HEK293 (cell line): ENCODE measurements around the gene CYB561D2.

ENCODE experiments used
- BCL11A ChIP-seq: fragments of 450-650 bp; formaldehyde crosslinking; IDR thresholded peaks from 2 replicates; pipeline ENCODE4 v1.5.1; 2016; ENCODE audit warnings: low read depth, missing biosample characterization, missing genetic modification characterization
- EGR2 ChIP-seq: fragments of 450-650 bp; formaldehyde crosslinking; IDR thresholded peaks from 2 replicates; pipeline ENCODE4 v1.5.1; 2016; ENCODE audit warnings: low read depth, missing biosample characterization, missing genetic modification characterization
- GFI1B ChIP-seq: fragments of 450-650 bp; formaldehyde crosslinking; IDR thresholded peaks from 2 replicates; pipeline ENCODE4 v1.5.1; 2016; ENCODE audit warnings: missing biosample characterization, missing genetic modification characterization
- GLI2 ChIP-seq: fragments of 450-650 bp; formaldehyde crosslinking; IDR thresholded peaks from 2 replicates; pipeline ENCODE4; 2017; ENCODE audit warnings: missing biosample characterization, missing genetic modification characterization, low read depth, borderline replicate concordance
- HIC1 ChIP-seq: fragments of 450-650 bp; formaldehyde crosslinking; IDR thresholded peaks from 2 replicates; pipeline ENCODE4 v1.5.1; 2016; ENCODE audit warnings: missing biosample characterization, missing genetic modification characterization
- KLF9 ChIP-seq: fragments of 450-650 bp; formaldehyde crosslinking; IDR thresholded peaks from 2 replicates; pipeline ENCODE4 v1.5.1; 2016; ENCODE audit warnings: missing biosample characterization, missing genetic modification characterization, low read depth
- PBX3 ChIP-seq: sonication (generic); formaldehyde crosslinking; IDR thresholded peaks from 2 replicates; pipeline ENCODE4 v1.8.1; 2022; ENCODE audit warnings: mild to moderate bottlenecking, moderate library complexity, missing genetic modification reagents
- PRDM2 ChIP-seq: fragments of 450-650 bp; formaldehyde crosslinking; IDR thresholded peaks from 2 replicates; pipeline ENCODE4 v1.5.1; 2016; ENCODE audit warnings: missing biosample characterization, missing genetic modification characterization, borderline replicate concordance
- ZBTB49 ChIP-seq: fragments of 450-650 bp; formaldehyde crosslinking; IDR thresholded peaks from 2 replicates; pipeline ENCODE4 v1.5.1; 2016; ENCODE audit warnings: missing biosample characterization, missing genetic modification characterization, low read depth
- ZNF132 ChIP-seq: fragments of 450-650 bp; formaldehyde crosslinking; IDR thresholded peaks from 2 replicates; pipeline ENCODE4 v1.5.1; 2017; ENCODE audit warnings: missing biosample characterization, missing genetic modification characterization, borderline replicate concordance
- ZNF155 ChIP-seq: fragments of 450-650 bp; formaldehyde crosslinking; IDR thresholded peaks from 2 replicates; pipeline ENCODE4 v1.5.1; 2016; ENCODE audit warnings: missing biosample characterization, missing genetic modification characterization
- ZNF157 ChIP-seq: fragments of 450-650 bp; formaldehyde crosslinking; IDR thresholded peaks from 2 replicates; pipeline ENCODE4 v1.5.1; 2016; ENCODE audit warnings: missing biosample characterization, missing genetic modification characterization
- ZNF19 ChIP-seq: fragments of 450-650 bp; formaldehyde crosslinking; IDR thresholded peaks from 2 replicates; pipeline ENCODE4; 2016; ENCODE audit warnings: missing biosample characterization, missing genetic modification characterization, low read depth
- ZNF23 ChIP-seq: fragments of 450-650 bp; formaldehyde crosslinking; IDR thresholded peaks from 2 replicates; pipeline ENCODE4 v1.5.1; 2016; ENCODE audit warnings: missing biosample characterization, missing genetic modification characterization, borderline replicate concordance
- ZNF280D ChIP-seq: fragments of 450-650 bp; formaldehyde crosslinking; IDR thresholded peaks from 2 replicates; pipeline ENCODE4 v1.5.1; 2016; ENCODE audit warnings: missing biosample characterization, missing genetic modification characterization
- ZNF302 ChIP-seq: fragments of 450-650 bp; formaldehyde crosslinking; IDR thresholded peaks from 2 replicates; pipeline ENCODE4 v1.5.1; 2016; ENCODE audit warnings: missing biosample characterization, missing genetic modification characterization, low read depth
- ZNF324 ChIP-seq: fragments of 450-650 bp; formaldehyde crosslinking; IDR thresholded peaks from 2 replicates; pipeline ENCODE4 v1.5.1; 2016; ENCODE audit warnings: missing biosample characterization, missing genetic modification characterization
- ZNF335 ChIP-seq: fragments of 450-650 bp; formaldehyde crosslinking; conservative IDR thresholded peaks from 2 replicates; pipeline ENCODE4 v1.5.1; 2016; ENCODE audit warnings: missing biosample characterization, missing genetic modification characterization
- ZNF555 ChIP-seq: fragments of 450-650 bp; formaldehyde crosslinking; conservative IDR thresholded peaks from 2 replicates; pipeline ENCODE4 v1.5.1; 2017; ENCODE audit warnings: missing biosample characterization, mild to moderate bottlenecking, missing genetic modification characterization, inconsistent platforms
- ZNF558 ChIP-seq: fragments of 450-650 bp; formaldehyde crosslinking; IDR thresholded peaks from 2 replicates; pipeline ENCODE4 v1.5.1; 2016; ENCODE audit warnings: missing biosample characterization, missing genetic modification characterization
- ZNF777 ChIP-seq: fragments of 450-650 bp; formaldehyde crosslinking; IDR thresholded peaks from 2 replicates; pipeline ENCODE4 v1.5.1; 2017; ENCODE audit warnings: missing biosample characterization, missing genetic modification characterization, borderline replicate concordance
- ZNF785 ChIP-seq: fragments of 450-650 bp; formaldehyde crosslinking; IDR thresholded peaks from 2 replicates; pipeline ENCODE4 v1.5.1; 2016; ENCODE audit warnings: missing biosample characterization, missing genetic modification characterization

Gene CYB561D2

DNA sequence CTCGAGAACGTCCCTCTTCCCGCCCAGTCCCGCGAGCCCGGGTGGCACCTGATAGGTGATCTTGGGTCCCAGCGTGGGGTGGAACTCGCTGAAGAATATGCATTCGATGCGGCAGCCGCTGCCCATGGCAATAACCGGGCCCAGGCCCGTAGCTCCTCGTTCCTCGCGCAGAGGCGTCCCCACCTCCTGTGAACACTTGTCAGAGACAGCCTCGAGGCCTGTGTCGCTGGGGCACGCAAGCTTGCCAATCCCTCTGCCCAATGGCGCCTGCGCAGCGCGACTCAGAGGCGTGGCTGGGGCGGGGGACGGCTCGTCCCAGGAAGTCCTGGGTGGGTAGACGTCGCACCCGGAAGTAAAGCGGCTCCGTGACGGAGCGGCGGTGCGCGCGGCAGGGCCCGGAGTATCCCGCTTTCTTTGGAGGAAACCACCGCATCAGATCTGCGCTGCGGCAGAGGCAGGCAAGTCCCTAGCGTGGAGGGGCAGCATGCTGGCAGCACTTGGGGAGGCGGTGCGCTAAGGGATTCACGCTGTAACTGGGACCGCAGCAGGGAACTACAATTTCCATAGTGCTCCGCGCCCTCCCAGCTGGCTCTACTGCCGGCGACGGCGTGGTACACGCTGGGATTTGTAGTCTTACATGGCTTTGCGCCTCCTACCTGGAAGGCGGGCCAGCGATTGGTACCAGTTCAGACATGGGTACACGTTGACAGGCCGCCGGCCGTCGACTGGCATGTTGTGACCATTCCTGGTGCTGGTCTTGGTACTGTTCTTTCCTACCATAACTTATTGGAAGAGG, at the start of gene CYB561D2, which contains the start of gene NPRL2 (continued):
- no peak for TF ChIP-seq BCL11A
- no peak for TF ChIP-seq ZBTB49 (tag by site-specific recombination)
- TF ChIP-seq GFI1B (tag by site-specific recombination): no peak
- TF ChIP-seq ZNF785 (tag by site-specific recombination): no peak
- TF ChIP-seq ZNF777: no peak
- no peak for TF ChIP-seq ZNF155 (tag by site-specific recombination)
- no peak for TF ChIP-seq ZNF302 (tag by site-specific recombination)
- TF ChIP-seq ZNF157 (tag by site-specific recombination): no peak
- no peak for TF ChIP-seq ZNF555 (tag by site-specific recombination)
- TF ChIP-seq ZNF19 (tag by site-specific recombination): no peak
- TF ChIP-seq KLF9 (tag by site-specific recombination): peak; percentile 68; the same call in 1 of the 2 replicates
- TF ChIP-seq ZNF335: peak; percentile 96
- 0 out of 2 replicates have a peak, but pooled peaks have one; percentile 55 for TF ChIP-seq PBX3 (CRISPR knock-in tag)
- no peak; the same call in 1 of the 2 replicates for TF ChIP-seq EGR2 (tag by site-specific recombination)
- TF ChIP-seq GLI2 (tag by site-specific recombination): no peak
- no peak for TF ChIP-seq ZNF280D (tag by site-specific recombination)
- no peak for TF ChIP-seq ZNF324 (tag by site-specific recombination)
- no peak for TF ChIP-seq ZNF132 (tag by site-specific recombination)
- no peak for TF ChIP-seq ZNF558 (tag by site-specific recombination)
- TF ChIP-seq HIC1 (tag by site-specific recombination): peak; percentile 92
- no peak for TF ChIP-seq ZNF23 (tag by site-specific recombination)
- no peak for TF ChIP-seq PRDM2
